Measurements from ENCODE around the gene LMNTD2.

DNA sequence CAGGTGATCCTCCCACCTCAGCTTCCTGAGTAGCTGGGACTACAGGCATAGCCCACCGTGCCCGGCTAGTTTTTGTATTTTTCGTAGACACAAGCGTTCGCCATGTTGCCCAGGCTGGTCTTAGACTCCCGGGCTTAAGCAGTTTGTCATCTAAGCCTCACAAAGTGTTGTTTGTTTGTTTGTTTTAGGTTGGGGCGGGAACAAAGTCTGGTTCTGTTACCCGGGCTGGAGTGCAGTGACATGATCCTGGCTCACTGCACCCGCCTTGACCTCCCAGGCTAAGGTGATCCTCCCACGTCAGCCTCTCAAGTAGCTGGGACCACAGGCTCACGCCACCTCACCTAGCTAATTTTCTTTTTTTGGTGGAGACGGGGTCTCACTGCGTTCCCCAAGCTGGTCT lies 42.6 kb upstream of the LMNTD2 start:
- TF ChIP-seq, protein P1, sequence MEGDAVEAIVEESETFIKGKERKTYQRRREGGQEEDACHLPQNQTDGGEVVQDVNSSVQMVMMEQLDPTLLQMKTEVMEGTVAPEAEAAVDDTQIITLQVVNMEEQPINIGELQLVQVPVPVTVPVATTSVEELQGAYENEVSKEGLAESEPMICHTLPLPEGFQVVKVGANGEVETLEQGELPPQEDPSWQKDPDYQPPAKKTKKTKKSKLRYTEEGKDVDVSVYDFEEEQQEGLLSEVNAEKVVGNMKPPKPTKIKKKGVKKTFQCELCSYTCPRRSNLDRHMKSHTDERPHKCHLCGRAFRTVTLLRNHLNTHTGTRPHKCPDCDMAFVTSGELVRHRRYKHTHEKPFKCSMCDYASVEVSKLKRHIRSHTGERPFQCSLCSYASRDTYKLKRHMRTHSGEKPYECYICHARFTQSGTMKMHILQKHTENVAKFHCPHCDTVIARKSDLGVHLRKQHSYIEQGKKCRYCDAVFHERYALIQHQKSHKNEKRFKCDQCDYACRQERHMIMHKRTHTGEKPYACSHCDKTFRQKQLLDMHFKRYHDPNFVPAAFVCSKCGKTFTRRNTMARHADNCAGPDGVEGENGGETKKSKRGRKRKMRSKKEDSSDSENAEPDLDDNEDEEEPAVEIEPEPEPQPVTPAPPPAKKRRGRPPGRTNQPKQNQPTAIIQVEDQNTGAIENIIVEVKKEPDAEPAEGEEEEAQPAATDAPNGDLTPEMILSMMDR (IDR thresholded peaks at IDR 0.05), result no peak
- TF ChIP-seq POLR2A (IDR thresholded peaks at IDR 0.05), result no peak

All from uterus (tissue), 2 donors.